CD4-positive, CD25-positive, alpha-beta regulatory T cell (primary cell): Measurements from ENCODE around the gene PARN. TPM values are rescaled to one million over a fixed set of nuclear protein-coding genes. Genes with fewer than 3 reads are reported as not detected.
"Not testable (repeated sequence)": the region's sequence is repeated elsewhere in the genome, so short reads cannot be mapped to it uniquely, and the experiment has no call there.

Experiments used
- ATAC-seq, 2 donors: fragments of 150-1000 bp; cut with Tn5 transposase; one replicate each; pipeline ENCODE4 v1.10.0; 2021; ENCODE audit warnings: low read depth in 2 of 2, moderate number of reproducible peaks in 2 of 2, moderate library complexity in 1 of 2
- DNase-seq, 3 donors: peaks; one replicate each; pipeline versions ENCODE4 v3.0.0 to v3.0.0-alpha.2; 2012 to 2022; ENCODE audit warnings: mixed read lengths in 1 of 3
- H3K27ac ChIP-seq: one replicate; pipeline ENCODE4 v1.7.0; 2013; ENCODE audit warnings: mild to moderate bottlenecking, low read length; ENCODE audit not compliant: insufficient read depth, poor library complexity, severe bottlenecking
- H3K27me3 ChIP-seq: one replicate; pipeline ENCODE4 v1.7.0; 2013; ENCODE audit warnings: low read length; ENCODE audit not compliant: control insufficient read depth, insufficient read depth
- H3K36me3 ChIP-seq: one replicate; pipeline ENCODE4 v1.7.0; 2013; ENCODE audit warnings: mild to moderate bottlenecking, low read length, moderate library complexity; ENCODE audit not compliant: control insufficient read depth, insufficient read depth
- H3K4me1 ChIP-seq: 2 replicates; pipeline ENCODE4 v1.7.0; 2013; ENCODE audit warnings: mild to moderate bottlenecking, low read length; ENCODE audit not compliant: insufficient read depth, control insufficient read depth, poor library complexity, severe bottlenecking
- H3K4me3 ChIP-seq: one replicate; pipeline ENCODE4 v1.7.0; 2013; ENCODE audit warnings: low read depth, mild to moderate bottlenecking, low read length, moderate library complexity
- H3K9me3 ChIP-seq, 2 experiments: 1 replicate in 1 of 2; 2 replicates in 1 of 2; pipeline ENCODE4 v1.7.0; 2013; ENCODE audit warnings: low read length in 2 of 2, mild to moderate bottlenecking in 1 of 2, moderate library complexity in 1 of 2; ENCODE audit not compliant: control insufficient read depth in 2 of 2
- H3K27ac Mint-ChIP-seq, 3 donors: one replicate each; pipeline ENCODE4 v1.8.0; 2020 to 2022; ENCODE audit warnings: mild to moderate bottlenecking in 3 of 3, mixed read lengths in 3 of 3, moderate library complexity in 2 of 3
- H3K27me3 Mint-ChIP-seq: one replicate; pipeline ENCODE4 v1.8.0; 2022; ENCODE audit warnings: mild to moderate bottlenecking, mixed read lengths
- H3K36me3 Mint-ChIP-seq: one replicate; pipeline ENCODE4 v1.8.0; 2020; ENCODE audit warnings: mixed read lengths
- H3K4me1 Mint-ChIP-seq, 4 donors: one replicate each; pipeline ENCODE4 v1.8.0; 2020 to 2022; ENCODE audit warnings: mixed read lengths in 4 of 4, mild to moderate bottlenecking in 1 of 4
- H3K4me3 Mint-ChIP-seq, 4 donors: one replicate each; pipeline ENCODE4 v1.8.0; 2020 to 2022; ENCODE audit warnings: mild to moderate bottlenecking in 4 of 4, mixed read lengths in 4 of 4, moderate library complexity in 3 of 4
- H3K9me3 Mint-ChIP-seq, 7 donors: one replicate each; pipeline ENCODE4 v1.8.0; 2020 to 2022; ENCODE audit warnings: mixed read lengths in 7 of 7, mild to moderate bottlenecking in 3 of 7, moderate library complexity in 2 of 7
- polyA plus RNA-seq, 4 donors: library from polyadenylated mRNA; unstranded; fragments of 300-500 nt; fragmentation: Illumina TruSeq; gene quantifications; one replicate each; pipeline ENCODE4 v1.2.3, GENCODE V29; 2021
- total RNA-seq: library from RNA; stranded (reverse); gene quantifications from one replicate; pipeline ENCODE4 v1.2.3, GENCODE V29; 2022

Gene PARN
- total and polyA plus RNA-seq, 5 donors from 2014 or later = 36.2 to 50.9 (median 46.6) TPM

GRCh38 chr16:14436401-14436955, 193.6 kb downstream of the PARN start:
- no peaks in the 10 kb centered on the region for H3K9me3 ChIP-seq
- Mint-ChIP-seq H3K4me3 (peak overlapping the region in 1 of 4 donors; percentile 7), H3K36me3 (peaks cover 43% of the 10 kb centered on the region), H3K27ac (peak overlapping the region; percentile 22 to 82 (median 38)), H3K27me3 (no peaks in the 10 kb centered on the region), H3K9me3 (no peaks in the 10 kb centered on the region), H3K4me1 (peaks cover 0 to 27% (median 5%) of the 10 kb centered on the region in 4 donors)
- no peaks in the 10 kb centered on the region for H3K4me1 ChIP-seq
- H3K4me3 ChIP-seq = no peak overlapping the region
- ATAC-seq (no peak), DNase-seq (peak in 1 of 3 donors; percentile 2)
- H3K27me3 ChIP-seq = no peaks in the 10 kb centered on the region
- H3K36me3 ChIP-seq = peaks cover 7% of the 10 kb centered on the region
- no peak overlapping the region for H3K27ac ChIP-seq

- no peak overlapping the region for H3K4me3 ChIP-seq
- Mint-ChIP-seq H3K9me3 (no peaks in the 10 kb centered on the region), H3K36me3 (peaks cover 42% of the 10 kb centered on the region), H3K4me3 (no peak overlapping the region), H3K27ac (no peak overlapping the region), H3K27me3 (no peaks in the 10 kb centered on the region), H3K4me1 (peaks cover 0 to 27% (median 2%) of the 10 kb centered on the region in 4 donors)
- H3K27ac ChIP-seq = no peak overlapping the region
- peaks cover 7% of the 10 kb centered on the region for H3K36me3 ChIP-seq
- H3K4me1 ChIP-seq = no peaks in the 10 kb centered on the region
- no peak for ATAC-seq
- no peak for DNase-seq
- H3K27me3 ChIP-seq = no peaks in the 10 kb centered on the region
- no peaks in the 10 kb centered on the region for H3K9me3 ChIP-seq
Measured at GRCh38 chr16:14434860-14435259, 195.2 kb downstream of the PARN start.

GRCh38 chr16:14428971-14429637, 201.0 kb downstream of the PARN start:
- not testable (repeated sequence) for H3K4me1 Mint-ChIP-seq, H3K9me3 Mint-ChIP-seq, ATAC-seq, H3K4me1 ChIP-seq, H3K9me3 ChIP-seq, H3K4me3 ChIP-seq, H3K36me3 ChIP-seq, H3K27ac Mint-ChIP-seq, DNase-seq, H3K27ac ChIP-seq, H3K27me3 ChIP-seq, H3K27me3 Mint-ChIP-seq, H3K4me3 Mint-ChIP-seq
- peaks cover 24% of the 10 kb centered on the region for H3K36me3 Mint-ChIP-seq

GRCh38 chr16:14428043-14428442, 202.0 kb downstream of the PARN start:
- peak overlapping the region in 1 of 3 donors; percentile 14 for H3K27ac Mint-ChIP-seq
- no peaks in the 10 kb centered on the region for H3K27me3 Mint-ChIP-seq
- ATAC-seq = no peak

GRCh38 chr16:14427371-14427948, 202.6 kb downstream of the PARN start:
- Histone ChIP-seq H3K4me1 (no peaks in the 10 kb centered on the region), H3K36me3 (no peaks in the 10 kb centered on the region), H3K27ac (no peak overlapping the region), H3K27me3 (no peaks in the 10 kb centered on the region), H3K4me3 (no peak overlapping the region), H3K9me3 (no peaks in the 10 kb centered on the region)
- DNase-seq (no peak), ATAC-seq (no peak)
- Mint-ChIP-seq H3K27ac (no peak overlapping the region), H3K4me3 (no peak overlapping the region), H3K4me1 (no peaks in the 10 kb centered on the region), H3K27me3 (no peaks in the 10 kb centered on the region), H3K36me3 (peaks cover 22% of the 10 kb centered on the region), H3K9me3 (no peaks in the 10 kb centered on the region)

More at GRCh38 chr16:14428043-14428442, 202.0 kb downstream of the PARN start:
- Histone ChIP-seq H3K27ac (no peak overlapping the region), H3K9me3 (no peaks in the 10 kb centered on the region), H3K27me3 (no peaks in the 10 kb centered on the region), H3K4me1 (no peaks in the 10 kb centered on the region), H3K36me3 (no peaks in the 10 kb centered on the region), H3K4me3 (no peak overlapping the region)
- no peaks in the 10 kb centered on the region for H3K9me3 Mint-ChIP-seq
- no peaks in the 10 kb centered on the region for H3K4me1 Mint-ChIP-seq
- no peak overlapping the region for H3K4me3 Mint-ChIP-seq
- peaks cover 19% of the 10 kb centered on the region for H3K36me3 Mint-ChIP-seq
- no peak for DNase-seq

GRCh38 chr16:14424595-14424994, 205.5 kb downstream of the PARN start:
- H3K4me1 Mint-ChIP-seq = no peaks in the 10 kb centered on the region
- H3K27ac Mint-ChIP-seq = no peak overlapping the region
- H3K36me3 Mint-ChIP-seq = peaks cover 18% of the 10 kb centered on the region
- ATAC-seq (no peak), DNase-seq (no peak)
- no peak overlapping the region for H3K4me3 Mint-ChIP-seq
- no peaks in the 10 kb centered on the region for H3K36me3 ChIP-seq
- H3K9me3 Mint-ChIP-seq = no peaks in the 10 kb centered on the region
- no peak overlapping the region for H3K4me3 ChIP-seq
- H3K27me3 ChIP-seq = no peaks in the 10 kb centered on the region
- no peaks in the 10 kb centered on the region for H3K4me1 ChIP-seq
- no peaks in the 10 kb centered on the region for H3K9me3 ChIP-seq
- H3K27me3 Mint-ChIP-seq = no peaks in the 10 kb centered on the region
- no peak overlapping the region for H3K27ac ChIP-seq

GRCh38 chr16:14423344-14423743, 206.7 kb downstream of the PARN start:
- Histone ChIP-seq H3K4me3 (no peak overlapping the region), H3K27ac (no peak overlapping the region), H3K36me3 (no peaks in the 10 kb centered on the region), H3K9me3 (no peaks in the 10 kb centered on the region), H3K27me3 (no peaks in the 10 kb centered on the region), H3K4me1 (no peaks in the 10 kb centered on the region)
- H3K27ac Mint-ChIP-seq = no peak overlapping the region
- H3K4me1 Mint-ChIP-seq = no peaks in the 10 kb centered on the region
- no peaks in the 10 kb centered on the region for H3K27me3 Mint-ChIP-seq
- no peak for ATAC-seq
- H3K9me3 Mint-ChIP-seq = no peaks in the 10 kb centered on the region
- DNase-seq = no peak
- peaks cover 13% of the 10 kb centered on the region for H3K36me3 Mint-ChIP-seq
- H3K4me3 Mint-ChIP-seq = no peak overlapping the region
